Stimulated activated naive B cell treated with anti-CD40 and anti-IgM and Interleukin-4, amounts not matched to agents 10 μg/mL and 1 μg/mL and 100 μg/mL, for 72 hours (primary cell): ENCODE data around the gene PARP3.

Source experiments
- ATAC-seq, 2 donors: fragments of 150-1000 bp; cut with Tn5 transposase; replicated peaks; 2 replicates each; pipeline ENCODE4 v1.10.0; 2021; ENCODE audit warnings: moderate library complexity in 1 of 2
- DNase-seq: peaks from one replicate; pipeline ENCODE4 v3.0.0; 2021
- H3K27ac Mint-ChIP-seq: one replicate; pipeline ENCODE4 v1.8.0; 2022; ENCODE audit warnings: mild to moderate bottlenecking, mixed read lengths
- H3K27me3 Mint-ChIP-seq, 2 donors: one replicate each; pipeline ENCODE4 v1.8.0; 2022; ENCODE audit warnings: mixed read lengths in 2 of 2
- H3K36me3 Mint-ChIP-seq, 2 donors: one replicate each; pipeline ENCODE4 v1.8.0; 2022; ENCODE audit warnings: mixed read lengths in 2 of 2, mild to moderate bottlenecking in 1 of 2
- H3K4me1 Mint-ChIP-seq, 2 donors: one replicate each; pipeline ENCODE4 v1.8.0; 2022; ENCODE audit warnings: mixed read lengths in 2 of 2, mild to moderate bottlenecking in 1 of 2
- H3K4me3 Mint-ChIP-seq, 2 donors: one replicate each; pipeline ENCODE4 v1.8.0; 2022; ENCODE audit warnings: mild to moderate bottlenecking in 2 of 2, mixed read lengths in 2 of 2, moderate library complexity in 1 of 2
- H3K9me3 Mint-ChIP-seq, 2 donors: one replicate each; pipeline ENCODE4 v1.8.0; 2022; ENCODE audit warnings: mixed read lengths in 2 of 2, mild to moderate bottlenecking in 1 of 2

The PARP3 gene

GRCh38 chr3:51971350-51971749, 29.2 kb downstream of the PARP3 start:
- H3K4me3 Mint-ChIP-seq: no peak overlapping the region
- H3K27ac Mint-ChIP-seq: no peak overlapping the region
- ATAC-seq: no peak
- no peak for DNase-seq
- H3K4me1 Mint-ChIP-seq: peaks cover 39 to 58% of the 10 kb centered on the region in 2 donors
- peaks cover 0 to 1% of the 10 kb centered on the region in 2 donors for H3K27me3 Mint-ChIP-seq
- H3K36me3 Mint-ChIP-seq: peaks cover 2 to 9% of the 10 kb centered on the region in 2 donors
- H3K9me3 Mint-ChIP-seq: no peaks in the 10 kb centered on the region

- Mint-ChIP-seq H3K27me3 (no peaks in the 10 kb centered on the region), H3K36me3 (peaks cover 2 to 5% of the 10 kb centered on the region in 2 donors), H3K4me3 (peak overlapping the region; percentile 96 to 97), H3K9me3 (no peaks in the 10 kb centered on the region), H3K4me1 (peaks cover 29 to 44% of the 10 kb centered on the region in 2 donors), H3K27ac (peak overlapping the region; percentile 96)
- DNase-seq (no peak), ATAC-seq (peak; percentile 38 to 42)
Measured at GRCh38 chr3:51974277-51974962, 32.3 kb downstream of the PARP3 start.

- Mint-ChIP-seq H3K9me3 (no peaks in the 10 kb centered on the region), H3K27me3 (no peaks in the 10 kb centered on the region), H3K36me3 (peaks cover 2 to 5% of the 10 kb centered on the region in 2 donors), H3K27ac (peak within 1 kb of the TSS; percentile 96), H3K4me1 (peaks cover 29 to 44% of the 10 kb centered on the region in 2 donors), H3K4me3 (peak within 1 kb of the TSS; percentile 96 to 97)
- ATAC-seq (peak; percentile 81 to 82), DNase-seq (peak; percentile 60)
Measured at GRCh38 chr3:51974963-51975851, 33.0 kb downstream of the PARP3 start, which contains the start of gene ABHD14A. ABHD14A (plus strand) TSS chr3:51975064; CDS start chr3:51975136, 72 bp downstream.

GRCh38 chr3:51975852-51976549, 33.8 kb downstream of the PARP3 start:
- Mint-ChIP-seq H3K9me3 (no peaks in the 10 kb centered on the region), H3K27me3 (no peaks in the 10 kb centered on the region), H3K4me1 (peaks cover 28 to 40% of the 10 kb centered on the region in 2 donors), H3K36me3 (peaks cover 2 to 7% of the 10 kb centered on the region in 2 donors), H3K4me3 (peak overlapping the region; percentile 96 to 97), H3K27ac (peak overlapping the region; percentile 81)
- DNase-seq (no peak), ATAC-seq (no peak)

- Mint-ChIP-seq H3K36me3 (peaks cover 2 to 11% of the 10 kb centered on the region in 2 donors), H3K4me3 (no peak overlapping the region), H3K27me3 (no peaks in the 10 kb centered on the region), H3K27ac (peak overlapping the region; percentile 78), H3K9me3 (no peaks in the 10 kb centered on the region), H3K4me1 (peaks cover 31 to 54% of the 10 kb centered on the region in 2 donors)
- no peak for DNase-seq
- ATAC-seq: no peak
Measured at GRCh38 chr3:51977446-51978142, 35.4 kb downstream of the PARP3 start.

GRCh38 chr3:51978143-51978502, 36.0 kb downstream of the PARP3 start:
- DNase-seq: no peak
- no peaks in the 10 kb centered on the region for H3K27me3 Mint-ChIP-seq
- H3K36me3 Mint-ChIP-seq: peaks cover 2 to 11% of the 10 kb centered on the region in 2 donors
- no peaks in the 10 kb centered on the region for H3K9me3 Mint-ChIP-seq
- no peak for ATAC-seq
- no peak overlapping the region for H3K27ac Mint-ChIP-seq
- H3K4me3 Mint-ChIP-seq: no peak overlapping the region
- peaks cover 35 to 59% of the 10 kb centered on the region in 2 donors for H3K4me1 Mint-ChIP-seq

- no peak for ATAC-seq
- Mint-ChIP-seq H3K4me3 (no peak overlapping the region), H3K27me3 (no peaks in the 10 kb centered on the region), H3K36me3 (peaks cover 0 to 6% of the 10 kb centered on the region in 2 donors), H3K4me1 (peaks cover 36 to 61% of the 10 kb centered on the region in 2 donors), H3K27ac (peak overlapping the region; percentile 37), H3K9me3 (no peaks in the 10 kb centered on the region)
- no peak for DNase-seq
Measured at GRCh38 chr3:51980253-51980652, 38.1 kb downstream of the PARP3 start.

GRCh38 chr3:51982352-51982837, 40.2 kb downstream of the PARP3 start:
- DNase-seq: peak; percentile 39
- peak overlapping the region; percentile 91 for H3K4me3 Mint-ChIP-seq

GRCh38 chr3:51982838-51983577, 40.8 kb downstream of the PARP3 start, which contains the start of gene ACY1:
ACY1 (plus strand) TSS chr3:51983535; CDS start chr3:51984065, 530 bp downstream.
- H3K36me3 Mint-ChIP-seq: peaks cover 0 to 6% of the 10 kb centered on the region in 2 donors
- peak within 1 kb of the TSS; percentile 91 for H3K4me3 Mint-ChIP-seq
- ATAC-seq (peak; percentile 89), DNase-seq (peak; percentile 82)
- peak within 1 kb of the TSS; percentile 96 for H3K27ac Mint-ChIP-seq
- no peaks in the 10 kb centered on the region for H3K9me3 Mint-ChIP-seq
- H3K4me1 Mint-ChIP-seq: peaks cover 26 to 44% of the 10 kb centered on the region in 2 donors
- H3K27me3 Mint-ChIP-seq: no peaks in the 10 kb centered on the region

More at GRCh38 chr3:51982352-51982837, 40.2 kb downstream of the PARP3 start:
- Mint-ChIP-seq H3K36me3 (peaks cover 0 to 6% of the 10 kb centered on the region in 2 donors), H3K4me1 (peaks cover 28 to 43% of the 10 kb centered on the region in 2 donors), H3K27me3 (no peaks in the 10 kb centered on the region), H3K9me3 (no peaks in the 10 kb centered on the region), H3K27ac (peak overlapping the region; percentile 96)
- peak; percentile 61 to 64 for ATAC-seq

- Mint-ChIP-seq H3K9me3 (no peaks in the 10 kb centered on the region), H3K27me3 (no peaks in the 10 kb centered on the region), H3K36me3 (peaks cover 2 to 10% of the 10 kb centered on the region in 2 donors), H3K27ac (peak overlapping the region; percentile 96), H3K4me1 (peaks cover 26 to 51% of the 10 kb centered on the region in 2 donors), H3K4me3 (peak overlapping the region; percentile 91)
- ATAC-seq (peak in 1 of 2 donors; percentile 0), DNase-seq (no peak)
Measured at GRCh38 chr3:51983578-51984268, 41.6 kb downstream of the PARP3 start.

- ATAC-seq: no peak
- peak overlapping the region; percentile 96 for H3K27ac Mint-ChIP-seq
Measured at GRCh38 chr3:51984269-51984647, 42.1 kb downstream of the PARP3 start.

GRCh38 chr3:51985063-51985462, 42.9 kb downstream of the PARP3 start:
- Mint-ChIP-seq H3K27me3 (no peaks in the 10 kb centered on the region), H3K4me3 (no peak overlapping the region), H3K36me3 (peaks cover 3 to 14% of the 10 kb centered on the region in 2 donors), H3K9me3 (no peaks in the 10 kb centered on the region), H3K4me1 (peaks cover 26 to 58% of the 10 kb centered on the region in 2 donors), H3K27ac (peak overlapping the region; percentile 31)
- no peak for DNase-seq
- no peak for ATAC-seq

More at GRCh38 chr3:51984269-51984647, 42.1 kb downstream of the PARP3 start:
- no peaks in the 10 kb centered on the region for H3K27me3 Mint-ChIP-seq
- DNase-seq: no peak
- peaks cover 26 to 57% of the 10 kb centered on the region in 2 donors for H3K4me1 Mint-ChIP-seq
- H3K9me3 Mint-ChIP-seq: no peaks in the 10 kb centered on the region
- peaks cover 3 to 14% of the 10 kb centered on the region in 2 donors for H3K36me3 Mint-ChIP-seq
- H3K4me3 Mint-ChIP-seq: peak overlapping the region; percentile 91
